SK-N-MC (cell line): ENCODE measurements around the gene PHC3.

Experiments
- EZH2 ChIP-seq: fragments of 200-600 bp; sonication (generic); IDR thresholded peaks from one replicate; pipeline ENCODE4 v1.6.1; 2017; ENCODE audit warnings: antibody characterized with exemption
- FOXP2 ChIP-seq: optimal IDR thresholded peaks from 2 replicates; pipeline ENCODE3; 2011; ENCODE audit warnings: mild to moderate bottlenecking, moderate library complexity; ENCODE audit not compliant: insufficient read depth; ENCODE audit errors: extremely low read length, control extremely low read depth
- POLR2AphosphoS5 ChIP-seq: IDR thresholded peaks from 2 replicates; pipeline ENCODE4 v1.6.1; 2012; ENCODE audit warnings: mild to moderate bottlenecking, low read depth, low read length, borderline replicate concordance

DNA sequence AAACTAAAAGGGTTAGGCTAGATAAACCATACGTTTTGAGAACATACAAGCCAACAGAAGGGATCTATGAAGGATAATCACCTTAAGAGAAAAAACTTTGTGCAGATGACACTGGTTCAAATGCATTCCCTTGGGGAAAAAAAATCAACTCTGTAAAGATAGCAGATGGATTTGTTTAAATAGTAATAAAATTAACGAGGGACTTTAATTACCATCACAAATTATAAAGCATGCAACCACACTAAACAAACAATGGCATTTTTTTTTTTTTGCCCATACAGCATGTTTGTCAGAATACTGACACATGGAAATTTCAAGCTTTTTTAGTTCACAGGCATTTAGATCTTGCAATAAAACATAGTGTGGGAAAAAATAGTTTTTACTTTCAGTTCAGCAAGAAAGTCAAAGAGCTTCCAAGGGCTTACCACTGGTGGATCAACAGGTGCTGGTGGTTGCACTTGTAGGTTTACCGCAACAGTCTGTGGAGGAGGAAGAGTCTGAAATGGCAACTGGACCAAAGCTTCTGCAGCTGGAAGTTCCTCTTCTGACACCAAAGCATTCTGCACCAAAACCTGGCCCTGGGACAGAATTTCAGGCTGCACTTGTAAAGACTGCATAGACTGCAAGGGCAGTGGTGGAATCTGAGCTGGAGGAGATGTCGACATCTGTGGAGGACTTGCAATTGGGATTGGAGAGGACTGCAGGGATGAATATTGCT lies 53.1 kb downstream of the PHC3 start:
- TF ChIP-seq EZH2 = no peak
- TF ChIP-seq POLR2AphosphoS5 = peak; percentile 59; the same call in 1 of the 2 replicates
- TF ChIP-seq FOXP2 = no peak
